ENCODE measurements around the gene TRAPPC1. TPM values are rescaled to one million over a fixed set of nuclear protein-coding genes. Genes with fewer than 3 reads are reported as not detected.
"Not testable (repeated sequence)": the region's sequence is repeated elsewhere in the genome, so short reads cannot be mapped to it uniquely, and the experiment has no call there.

TRAPPC1 gene
- total RNA-seq, 1 donor from 2014 or later = 16.8 TPM

GRCh38 chr17:7956228-7956965 is 24.7 kb upstream of the TRAPPC1 start:
- DNase-seq (ENCODE audit: low read depth) (no peak), FAIRE-seq (no peak)
- no peaks in the 10 kb centered on the region for H3K36me3 ChIP-seq (ENCODE audit: control insufficient read depth, insufficient read depth, low read length)

GRCh38 chr17:7955414-7956227 is 23.9 kb upstream of the TRAPPC1 start:
- H3K4me3 ChIP-seq (ENCODE audit: low read depth, low read length) = no peak overlapping the region
- H3K36me3 ChIP-seq (ENCODE audit: control insufficient read depth, insufficient read depth, low read length) = no peaks in the 10 kb centered on the region
- DNase-seq (ENCODE audit: low read depth) (no peak), FAIRE-seq (no peak)
- no peaks in the 10 kb centered on the region for H3K27me3 ChIP-seq (ENCODE audit: control insufficient read depth, insufficient read depth, low read length)
- TF ChIP-seq CTCF (IDR thresholded peaks at IDR 0.05; ENCODE audit: insufficient read depth, low read length, severe bottlenecking) = no peak

More at GRCh38 chr17:7956228-7956965, 24.7 kb upstream of the TRAPPC1 start:
- no peak for TF ChIP-seq CTCF (IDR thresholded peaks at IDR 0.05; ENCODE audit: insufficient read depth, low read length, severe bottlenecking)
- Histone ChIP-seq H3K4me3 (ENCODE audit: low read depth, low read length) (no peak overlapping the region), H3K27me3 (ENCODE audit: control insufficient read depth, insufficient read depth, low read length) (no peaks in the 10 kb centered on the region)

GRCh38 chr17:7953266-7953665 is 21.5 kb upstream of the TRAPPC1 start:
- not testable (repeated sequence) for H3K4me3 ChIP-seq (ENCODE audit: low read depth, low read length); FAIRE-seq; H3K36me3 ChIP-seq (ENCODE audit: control insufficient read depth, insufficient read depth, low read length); H3K27me3 ChIP-seq (ENCODE audit: control insufficient read depth, insufficient read depth, low read length); DNase-seq (ENCODE audit: low read depth)

GRCh38 chr17:7951143-7951792 is 19.5 kb upstream of the TRAPPC1 start:
- DNase-seq (ENCODE audit: low read depth) (no peak), FAIRE-seq (no peak)
- H3K27me3 ChIP-seq (ENCODE audit: control insufficient read depth, insufficient read depth, low read length) = no peaks in the 10 kb centered on the region
- H3K36me3 ChIP-seq (ENCODE audit: control insufficient read depth, insufficient read depth, low read length) = peaks cover 9% of the 10 kb centered on the region
- TF ChIP-seq CTCF (IDR thresholded peaks at IDR 0.05; ENCODE audit: insufficient read depth, low read length, severe bottlenecking) = no peak
- no peak overlapping the region for H3K4me3 ChIP-seq (ENCODE audit: low read depth, low read length)

GRCh38 chr17:7950578-7950977 is 18.8 kb upstream of the TRAPPC1 start:
- H3K27me3 ChIP-seq (ENCODE audit: control insufficient read depth, insufficient read depth, low read length) = no peaks in the 10 kb centered on the region
- no peak for FAIRE-seq
- peaks cover 13% of the 10 kb centered on the region for H3K36me3 ChIP-seq (ENCODE audit: control insufficient read depth, insufficient read depth, low read length)
- TF ChIP-seq CTCF (IDR thresholded peaks at IDR 0.05; ENCODE audit: insufficient read depth, low read length, severe bottlenecking) = no peak
- no peak overlapping the region for H3K4me3 ChIP-seq (ENCODE audit: low read depth, low read length)
- DNase-seq (ENCODE audit: low read depth) = no peak

- peaks cover 25% of the 10 kb centered on the region for H3K36me3 ChIP-seq (ENCODE audit: control insufficient read depth, insufficient read depth, low read length)
- no peak for TF ChIP-seq CTCF (IDR thresholded peaks at IDR 0.05; ENCODE audit: insufficient read depth, low read length, severe bottlenecking)
- no peak for FAIRE-seq
These were observed 15.9 kb upstream of the TRAPPC1 start for GRCh38 chr17:7947651-7948050.

More at GRCh38 chr17:7947651-7948050, 15.9 kb upstream of the TRAPPC1 start:
- no peaks in the 10 kb centered on the region for H3K27me3 ChIP-seq (ENCODE audit: control insufficient read depth, insufficient read depth, low read length)
- no peak overlapping the region for H3K4me3 ChIP-seq (ENCODE audit: low read depth, low read length)
- no peak for DNase-seq (ENCODE audit: low read depth)
